Measurements from ENCODE around the gene EHD2.

GRCh38 chr19:47693903-47694302 lies 19.3 kb upstream of the EHD2 start:
- TF ChIP-seq, protein P1, sequence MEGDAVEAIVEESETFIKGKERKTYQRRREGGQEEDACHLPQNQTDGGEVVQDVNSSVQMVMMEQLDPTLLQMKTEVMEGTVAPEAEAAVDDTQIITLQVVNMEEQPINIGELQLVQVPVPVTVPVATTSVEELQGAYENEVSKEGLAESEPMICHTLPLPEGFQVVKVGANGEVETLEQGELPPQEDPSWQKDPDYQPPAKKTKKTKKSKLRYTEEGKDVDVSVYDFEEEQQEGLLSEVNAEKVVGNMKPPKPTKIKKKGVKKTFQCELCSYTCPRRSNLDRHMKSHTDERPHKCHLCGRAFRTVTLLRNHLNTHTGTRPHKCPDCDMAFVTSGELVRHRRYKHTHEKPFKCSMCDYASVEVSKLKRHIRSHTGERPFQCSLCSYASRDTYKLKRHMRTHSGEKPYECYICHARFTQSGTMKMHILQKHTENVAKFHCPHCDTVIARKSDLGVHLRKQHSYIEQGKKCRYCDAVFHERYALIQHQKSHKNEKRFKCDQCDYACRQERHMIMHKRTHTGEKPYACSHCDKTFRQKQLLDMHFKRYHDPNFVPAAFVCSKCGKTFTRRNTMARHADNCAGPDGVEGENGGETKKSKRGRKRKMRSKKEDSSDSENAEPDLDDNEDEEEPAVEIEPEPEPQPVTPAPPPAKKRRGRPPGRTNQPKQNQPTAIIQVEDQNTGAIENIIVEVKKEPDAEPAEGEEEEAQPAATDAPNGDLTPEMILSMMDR (conservative IDR thresholded peaks at IDR 0.05; ENCODE audit: low read depth, low read length) = no peak
- no peak for TF ChIP-seq EZH2 (IDR thresholded peaks at IDR 0.05; ENCODE audit: low read length, unreplicated experiment)
